Trophoblast cell (in vitro differentiated cells and primary cell): ENCODE data around the gene PRIM2. TPM values are rescaled to one million over a fixed set of nuclear protein-coding genes. Genes with fewer than 3 reads are reported as not detected.
"Not testable (repeated sequence)": the region's sequence is repeated elsewhere in the genome, so short reads cannot be mapped to it uniquely, and the experiment has no call there.

Experiments
- DNase-seq, 2 donors: peaks; one replicate each; pipeline ENCODE4 v3.0.0-alpha.2; 2016
- H2AFZ ChIP-seq: 2 replicates; pipeline ENCODE4 v1.6.1; 2013; ENCODE audit warnings: low read length, moderate library complexity, mild to moderate bottlenecking; ENCODE audit not compliant: insufficient read depth, poor library complexity
- H2AK5ac ChIP-seq: 2 replicates; pipeline ENCODE4 v1.6.1; 2013; ENCODE audit warnings: mild to moderate bottlenecking, low read length
- H2BK120ac ChIP-seq: 2 replicates; pipeline ENCODE4 v1.6.1; 2013; ENCODE audit warnings: low read length, mild to moderate bottlenecking, moderate library complexity; ENCODE audit not compliant: insufficient read depth, poor library complexity
- H2BK12ac ChIP-seq: 2 replicates; pipeline ENCODE4 v1.6.1; 2013; ENCODE audit warnings: mild to moderate bottlenecking, low read length, moderate library complexity
- H2BK5ac ChIP-seq: 2 replicates; pipeline ENCODE4 v1.6.1; 2013; ENCODE audit warnings: low read length, low read depth, moderate library complexity, mild to moderate bottlenecking; ENCODE audit not compliant: poor library complexity
- H3K14ac ChIP-seq: 2 replicates; pipeline ENCODE4 v1.6.1; 2013; ENCODE audit warnings: mild to moderate bottlenecking, low read length
- H3K18ac ChIP-seq: 2 replicates; pipeline ENCODE4 v1.6.1; 2013; ENCODE audit warnings: mild to moderate bottlenecking, low read length
- H3K23ac ChIP-seq: 2 replicates; pipeline ENCODE4 v1.6.1; 2013; ENCODE audit warnings: low read length
- H3K27ac ChIP-seq: 2 replicates; pipeline ENCODE4 v1.5.1; 2013; ENCODE audit warnings: low read depth, mild to moderate bottlenecking, inconsistent platforms, low read length, moderate library complexity
- H3K27me3 ChIP-seq: 2 replicates; pipeline ENCODE4 v1.6.1; 2013; ENCODE audit warnings: inconsistent platforms, mild to moderate bottlenecking, low read length, moderate library complexity; ENCODE audit not compliant: insufficient read depth
- H3K36me3 ChIP-seq, 2 experiments: 1 replicate in 1 of 2; 2 replicates in 1 of 2; pipeline ENCODE4 v1.6.1; 2013; ENCODE audit warnings: low read length in 2 of 2, mild to moderate bottlenecking in 2 of 2, moderate library complexity in 1 of 2; ENCODE audit not compliant: insufficient read depth in 2 of 2, control insufficient read depth in 1 of 2
- H3K4ac ChIP-seq: 2 replicates; pipeline ENCODE4 v1.6.1; 2013; ENCODE audit warnings: low read depth, mild to moderate bottlenecking, low read length, moderate library complexity
- H3K4me1 ChIP-seq, 2 experiments: 1 replicate in 1 of 2; 2 replicates in 1 of 2; pipeline ENCODE4 v1.6.1; 2013; ENCODE audit warnings: low read length in 2 of 2, mild to moderate bottlenecking in 2 of 2, moderate library complexity in 1 of 2; ENCODE audit not compliant: insufficient read depth in 2 of 2, control insufficient read depth in 1 of 2
- H3K4me2 ChIP-seq: 2 replicates; pipeline ENCODE4 v1.6.1; 2013; ENCODE audit warnings: inconsistent platforms, mild to moderate bottlenecking, low read length, moderate library complexity
- H3K4me3 ChIP-seq: 2 replicates; pipeline ENCODE4 v1.5.1; 2013; ENCODE audit warnings: mild to moderate bottlenecking, low read depth, low read length, inconsistent platforms
- H3K79me1 ChIP-seq: one replicate; pipeline ENCODE4 v1.6.1; 2013; ENCODE audit warnings: low read length
- H3K79me2 ChIP-seq: 2 replicates; pipeline ENCODE4 v1.6.1; 2013; ENCODE audit warnings: low read length, mild to moderate bottlenecking; ENCODE audit not compliant: control insufficient read depth, insufficient read depth, poor library complexity
- H3K9ac ChIP-seq: 2 replicates; pipeline ENCODE4 v1.6.1; 2013; ENCODE audit warnings: mild to moderate bottlenecking, low read length
- H3K9me3 ChIP-seq: 2 replicates; pipeline ENCODE4 v1.6.1; 2013; ENCODE audit warnings: low read depth, mild to moderate bottlenecking, control low read depth, inconsistent platforms, low read length; ENCODE audit not compliant: insufficient read depth
- H4K12ac ChIP-seq: 2 replicates; pipeline ENCODE4 v1.6.1; 2013; ENCODE audit warnings: low read depth, mild to moderate bottlenecking, low read length, moderate library complexity
- H4K8ac ChIP-seq: 2 replicates; pipeline ENCODE4 v1.6.1; 2013; ENCODE audit warnings: low read depth, mild to moderate bottlenecking, low read length, moderate library complexity
- H4K91ac ChIP-seq: one replicate; pipeline ENCODE4 v1.6.1; 2013; ENCODE audit warnings: low read depth, mild to moderate bottlenecking, low read length, moderate library complexity
- WGBS: extraction: QIAGEN DNeasy Blood & Tissue Kit; methylation state at CpG from one replicate; pipeline ENCODE4 v1.1.7; 2013; ENCODE audit warnings: missing lambda C conversion rate; ENCODE audit not compliant: insufficient read length, insufficient coverage; ENCODE audit errors: extremely low coverage; 5-methylcytosine and 5-hydroxymethylcytosine counted together
- polyA plus RNA-seq: library from polyadenylated mRNA; stranded (reverse); fragments of 200-250 nt; gene quantifications from 2 replicates; pipeline ENCODE4 v1.2.3, GENCODE V29; 2013

PRIM2 gene
- 18.8 and 21.0 TPM in 2 replicates for polyA plus RNA-seq

GRCh38 chr6:57317060-57317943 lies at the start of gene PRIM2:
Gene PRIM2, plus strand, starts transcription at chr6:57317630. Its CDS starts 816 bp downstream, at chr6:57318446.
- Histone ChIP-seq H3K23ac (peak within 1 kb of the TSS; percentile 10), H4K8ac (peak within 1 kb of the TSS; percentile 68), H4K91ac (peak within 1 kb of the TSS; percentile 45), H3K36me3 (peaks cover 2 to 8% of the 10 kb centered on the region in 2 experiments), H3K9me3 (no peaks in the 10 kb centered on the region), H3K14ac (peak within 1 kb of the TSS; percentile 33), H3K79me2 (peaks cover 4% of the 10 kb centered on the region), H3K27ac (peak within 1 kb of the TSS; percentile 58), H3K18ac (peak within 1 kb of the TSS; percentile 2), H2BK5ac (peak within 1 kb of the TSS; percentile 61), H3K4me1 (no peaks in the 10 kb centered on the region), H3K4ac (peak within 1 kb of the TSS; percentile 35), H2AFZ (peak within 1 kb of the TSS; percentile 57), H3K9ac (peak within 1 kb of the TSS; percentile 83), H2BK12ac (no peak within 1 kb of the TSS), H2BK120ac (no peak within 1 kb of the TSS), H3K4me2 (peak within 1 kb of the TSS; percentile 99), H3K4me3 (peak within 1 kb of the TSS; percentile 85), H3K27me3 (no peaks in the 10 kb centered on the region), H2AK5ac (no peak within 1 kb of the TSS), H4K12ac (peak within 1 kb of the TSS; percentile 68), H3K79me1 (peaks cover 6% of the 10 kb centered on the region)
- no CpG with 5 or more reads among the region's 27 CpGs for WGBS
- DNase-seq: peak; percentile 90 to 94

DNA sequence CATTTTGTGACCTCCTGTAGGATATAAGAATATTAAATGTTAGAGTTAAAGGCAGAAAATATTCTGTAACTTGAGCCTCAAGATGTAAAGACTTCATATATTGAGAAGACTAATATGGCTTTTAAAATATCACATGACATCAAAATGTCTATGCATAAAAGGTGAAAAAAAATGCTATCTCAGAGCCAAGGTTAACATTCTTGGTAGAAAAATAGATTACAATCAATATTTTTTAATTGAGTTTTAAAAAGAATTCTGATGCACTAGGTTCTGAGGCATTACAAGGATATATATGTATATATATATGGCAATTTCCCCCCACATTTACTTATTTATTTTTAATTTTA lies 49.2 kb upstream of the PRIM2 start:
- Histone ChIP-seq H4K8ac (no peak overlapping the region), H3K27ac (no peak overlapping the region), H3K27me3 (no peaks in the 10 kb centered on the region), H3K4me1 (peaks cover 0 to 1% of the 10 kb centered on the region in 2 experiments), H3K36me3 (no peaks in the 10 kb centered on the region), H3K4ac (no peak overlapping the region), H3K14ac (no peak overlapping the region), H3K4me2 (no peak overlapping the region), H2BK120ac (no peak overlapping the region), H3K18ac (no peak overlapping the region), H2AFZ (no peak overlapping the region), H2BK5ac (no peak overlapping the region), H4K12ac (no peak overlapping the region), H3K79me2 (no peaks in the 10 kb centered on the region), H3K9ac (no peak overlapping the region), H2BK12ac (no peak overlapping the region), H4K91ac (no peak overlapping the region), H3K9me3 (no peaks in the 10 kb centered on the region), H3K23ac (no peak overlapping the region), H2AK5ac (no peak overlapping the region), H3K4me3 (no peak overlapping the region), H3K79me1 (no peaks in the 10 kb centered on the region)
- DNase-seq: no peak

GRCh38 chr6:57274113-57274824 lies 43.2 kb upstream of the PRIM2 start:
- H2BK12ac ChIP-seq, H3K36me3 ChIP-seq, H4K12ac ChIP-seq, H3K9me3 ChIP-seq, H3K27ac ChIP-seq, H3K79me2 ChIP-seq, DNase-seq, H3K79me1 ChIP-seq, H3K18ac ChIP-seq, H2BK5ac ChIP-seq, H3K4me1 ChIP-seq, H3K23ac ChIP-seq, H3K27me3 ChIP-seq, H2AFZ ChIP-seq, H3K14ac ChIP-seq, H3K4ac ChIP-seq, H2AK5ac ChIP-seq, H4K91ac ChIP-seq, H2BK120ac ChIP-seq, H3K4me3 ChIP-seq, H4K8ac ChIP-seq, H3K4me2 ChIP-seq, H3K9ac ChIP-seq: not testable (repeated sequence)
- WGBS: no CpG with 5 or more reads among the region's 17 CpGs

- Histone ChIP-seq H4K91ac (no peak overlapping the region), H3K27ac (no peak overlapping the region), H3K9ac (no peak overlapping the region), H3K4me3 (no peak overlapping the region), H4K8ac (no peak overlapping the region), H3K4me1 (no peaks in the 10 kb centered on the region), H2BK12ac (no peak overlapping the region), H3K79me1 (no peaks in the 10 kb centered on the region), H3K9me3 (peaks cover 5% of the 10 kb centered on the region), H3K18ac (no peak overlapping the region), H2AFZ (no peak overlapping the region), H2BK120ac (no peak overlapping the region), H2AK5ac (no peak overlapping the region), H3K14ac (no peak overlapping the region), H4K12ac (no peak overlapping the region), H2BK5ac (no peak overlapping the region), H3K4ac (no peak overlapping the region), H3K36me3 (no peaks in the 10 kb centered on the region), H3K27me3 (no peaks in the 10 kb centered on the region), H3K23ac (no peak overlapping the region), H3K79me2 (no peaks in the 10 kb centered on the region), H3K4me2 (no peak overlapping the region)
- WGBS: no CpG with 5 or more reads among the region's 3 CpGs
- DNase-seq: no peak
Measured at GRCh38 chr6:57275384-57275783, 42.0 kb upstream of the PRIM2 start.
